ENCODE results near the gene RTTN.
A peak's percentile ranks its signal among the peaks of the same experiment; 100 is the strongest.

Gene RTTN

DNA sequence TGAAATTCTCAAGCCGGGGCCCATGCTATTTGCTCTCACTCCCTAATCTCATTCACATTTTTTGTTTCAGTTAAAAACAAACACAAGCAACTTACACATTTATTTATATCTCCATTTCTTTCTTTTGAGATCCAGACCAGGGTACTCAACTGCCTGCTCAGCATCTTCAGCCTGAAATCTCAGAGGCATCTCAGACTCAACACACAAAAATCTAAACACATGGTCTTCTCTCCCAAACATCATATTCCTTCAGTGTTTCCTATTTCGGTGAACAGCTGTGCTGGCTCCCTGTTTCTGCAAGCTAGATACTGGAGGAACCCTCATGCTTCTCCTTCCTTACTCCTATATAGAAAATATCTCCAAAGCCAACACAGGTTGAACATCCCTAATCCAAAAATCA, 11.3 kb upstream of the RTTN start:
- DNase-seq (ENCODE audit: low read depth) = no peak
- TF ChIP-seq, protein P1, sequence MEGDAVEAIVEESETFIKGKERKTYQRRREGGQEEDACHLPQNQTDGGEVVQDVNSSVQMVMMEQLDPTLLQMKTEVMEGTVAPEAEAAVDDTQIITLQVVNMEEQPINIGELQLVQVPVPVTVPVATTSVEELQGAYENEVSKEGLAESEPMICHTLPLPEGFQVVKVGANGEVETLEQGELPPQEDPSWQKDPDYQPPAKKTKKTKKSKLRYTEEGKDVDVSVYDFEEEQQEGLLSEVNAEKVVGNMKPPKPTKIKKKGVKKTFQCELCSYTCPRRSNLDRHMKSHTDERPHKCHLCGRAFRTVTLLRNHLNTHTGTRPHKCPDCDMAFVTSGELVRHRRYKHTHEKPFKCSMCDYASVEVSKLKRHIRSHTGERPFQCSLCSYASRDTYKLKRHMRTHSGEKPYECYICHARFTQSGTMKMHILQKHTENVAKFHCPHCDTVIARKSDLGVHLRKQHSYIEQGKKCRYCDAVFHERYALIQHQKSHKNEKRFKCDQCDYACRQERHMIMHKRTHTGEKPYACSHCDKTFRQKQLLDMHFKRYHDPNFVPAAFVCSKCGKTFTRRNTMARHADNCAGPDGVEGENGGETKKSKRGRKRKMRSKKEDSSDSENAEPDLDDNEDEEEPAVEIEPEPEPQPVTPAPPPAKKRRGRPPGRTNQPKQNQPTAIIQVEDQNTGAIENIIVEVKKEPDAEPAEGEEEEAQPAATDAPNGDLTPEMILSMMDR (IDR thresholded peaks at IDR 0.05; ENCODE audit: control insufficient read depth, insufficient read depth, low read depth, low read length, missing control alignments) = no peak
- H3K4me3 ChIP-seq (ENCODE audit: control insufficient read depth, low read depth, low read length) = no peak overlapping the region

GRCh38 chr18:70207181-70207580, 1.7 kb upstream of the RTTN start:
- TF ChIP-seq, protein P1 (IDR thresholded peaks at IDR 0.05; ENCODE audit: control insufficient read depth, insufficient read depth, low read depth, low read length, missing control alignments) = no peak
- no peak for DNase-seq (ENCODE audit: low read depth)
- no peak overlapping the region for H3K4me3 ChIP-seq (ENCODE audit: control insufficient read depth, low read depth, low read length)

- TF ChIP-seq, protein P1 (IDR thresholded peaks at IDR 0.05; ENCODE audit: control insufficient read depth, insufficient read depth, low read depth, low read length, missing control alignments) = no peak
- H3K4me3 ChIP-seq (ENCODE audit: control insufficient read depth, low read depth, low read length) = no peak overlapping the region
- no peak for DNase-seq (ENCODE audit: low read depth)
These were observed 5.2 kb downstream of the RTTN start for GRCh38 chr18:70200286-70200685.

- TF ChIP-seq, protein P1 (IDR thresholded peaks at IDR 0.05; ENCODE audit: control insufficient read depth, insufficient read depth, low read depth, low read length, missing control alignments) = no peak
- no peak for DNase-seq (ENCODE audit: low read depth)
- no peak overlapping the region for H3K4me3 ChIP-seq (ENCODE audit: control insufficient read depth, low read depth, low read length)
These were observed 7.6 kb downstream of the RTTN start for GRCh38 chr18:70197844-70198243.

DNA sequence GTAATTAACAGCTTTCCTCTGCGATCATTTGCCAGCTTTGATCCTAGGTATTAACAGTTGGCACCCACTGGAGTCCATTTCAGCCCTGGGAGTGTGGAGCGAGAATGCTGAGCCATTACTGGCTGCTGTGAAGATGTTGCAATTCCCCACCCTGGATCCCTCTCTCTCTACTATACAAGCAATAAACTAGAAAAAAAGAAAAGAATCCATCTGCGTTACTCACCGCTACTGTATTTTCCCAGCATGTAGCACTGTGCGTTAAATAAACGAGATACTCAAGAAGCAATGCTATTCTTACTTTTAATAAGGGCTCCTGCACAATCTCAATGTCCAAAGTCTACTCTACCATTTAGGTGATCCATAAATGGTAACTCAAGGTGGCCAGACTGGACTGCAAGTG, 8.5 kb downstream of the RTTN start:
- peak; percentile 23 for DNase-seq (ENCODE audit: low read depth)
- no peak overlapping the region for H3K4me3 ChIP-seq (ENCODE audit: control insufficient read depth, low read depth, low read length)
- TF ChIP-seq, protein P1 (IDR thresholded peaks at IDR 0.05; ENCODE audit: control insufficient read depth, insufficient read depth, low read depth, low read length, missing control alignments) = no peak

DNA sequence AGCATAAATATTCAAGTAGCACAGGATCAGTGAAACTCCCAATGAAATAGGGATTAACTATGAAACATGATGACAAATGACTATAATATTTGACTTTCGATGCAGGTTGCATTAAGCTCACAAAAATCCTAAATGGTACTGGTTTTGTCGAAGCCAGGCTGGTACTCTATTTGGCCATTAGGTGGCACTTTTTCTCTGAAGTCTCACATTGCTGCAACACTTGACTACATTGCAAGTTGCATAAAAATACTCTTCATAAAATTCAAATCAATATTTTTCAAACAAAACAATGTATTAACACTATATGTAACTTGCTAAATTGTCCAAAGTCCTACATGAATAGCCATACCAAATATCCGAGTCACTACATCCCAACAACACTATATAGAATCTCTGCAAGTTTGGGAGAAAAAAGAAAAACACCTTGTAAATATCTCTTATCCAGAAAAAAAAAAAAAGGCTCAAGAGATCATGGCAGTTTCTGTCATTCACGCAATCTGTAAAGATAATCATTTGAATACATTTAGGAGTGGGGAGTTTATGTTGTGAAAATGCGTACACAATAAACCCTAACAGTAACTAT, 9.5 kb downstream of the RTTN start:
- no peak overlapping the region for H3K4me3 ChIP-seq (ENCODE audit: control insufficient read depth, low read depth, low read length)
- no peak for DNase-seq (ENCODE audit: low read depth)
- TF ChIP-seq, protein P1 (IDR thresholded peaks at IDR 0.05; ENCODE audit: control insufficient read depth, insufficient read depth, low read depth, low read length, missing control alignments) = peak; percentile 79
